Measurements from ENCODE around the gene ASB1. TPM values are rescaled to one million over a fixed set of nuclear protein-coding genes. Genes with fewer than 3 reads are reported as not detected.

The ASB1 gene
- total RNA-seq, 2 donors from 2014 or later: 20.1 to 22.1 TPM

- DNase-seq (no peak), ATAC-seq (no peak)
- intact Hi-C loops (cut with DNase I, micrococcal nuclease): no loop called here
Observed at GRCh38 chr2:238499731-238500580, 73.2 kb downstream of the ASB1 start.

DNA sequence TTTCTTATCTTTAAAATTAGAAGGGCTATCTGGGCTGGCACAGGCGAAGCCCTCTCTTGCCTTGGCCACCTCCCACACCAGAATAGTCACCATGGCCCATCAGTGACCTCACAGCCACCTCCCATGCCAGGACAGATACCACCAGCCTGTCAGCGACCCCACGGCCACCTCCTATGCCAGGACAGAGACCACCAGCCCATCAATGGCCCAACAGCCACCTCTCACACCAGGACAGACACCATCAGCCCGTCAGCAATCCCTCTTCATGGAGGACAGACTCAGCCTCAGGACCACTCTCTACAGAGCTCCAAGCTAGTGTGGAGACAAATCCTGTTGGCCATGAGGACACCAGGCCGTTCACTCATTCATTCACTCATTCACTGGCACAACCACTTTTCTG lies 74.6 kb downstream of the ASB1 start:
- ATAC-seq (no peak), DNase-seq (no peak)
- intact Hi-C loops (cut with DNase I, micrococcal nuclease): no loop called here

Other genes starting within 250 kb of the ASB1 start
- gene ILKAP, start 223.2 kb upstream of the ASB1 start, total RNA-seq: 10 to 100 TPM; 32.7 to 38.6 TPM
- gene HES6, start 186.9 kb upstream of the ASB1 start, total RNA-seq: 10 to 100 TPM; 32.0 to 54.8 TPM
- gene PER2, start 138.3 kb upstream of the ASB1 start, total RNA-seq: 10 to 100 TPM; 16.9 to 35.4 TPM
- gene TRAF3IP1, start 106.4 kb upstream of the ASB1 start, total RNA-seq: 10 to 100 TPM; 18.0 to 23.3 TPM

Measured in left colon (tissue), 2 donors.